GM13977 (cell line): ENCODE measurements around the gene CAMKK1.
"Not testable (repeated sequence)": the region's sequence is repeated elsewhere in the genome, so short reads cannot be mapped to it uniquely, and the experiment has no call there.

Source experiments
- DNase-seq: peaks from one replicate; pipeline ENCODE4 v3.0.0; 2012; ENCODE audit warnings: low spot score
- in situ Hi-C: fragments of 300-500 bp; cut with MboI; formaldehyde crosslinking; loops from one replicate; pipeline ENCODE4 v1.12.0; 2022; ENCODE audit warnings: low sequenced_read_pairs, low pct_unique_long_range_greater_than_20kb, mixed read lengths, inconsistent platforms; ENCODE audit not compliant: unreplicated experiment
- TF ChIP-seq, protein P1 (sequence below): IDR thresholded peaks from 2 replicates; pipeline ENCODE4 v1.5.1; 2012; ENCODE audit warnings: mild to moderate bottlenecking, control low read depth; ENCODE audit not compliant: insufficient read depth; ENCODE audit errors: extremely low read depth, missing control alignments

CAMKK1 gene

DNA sequence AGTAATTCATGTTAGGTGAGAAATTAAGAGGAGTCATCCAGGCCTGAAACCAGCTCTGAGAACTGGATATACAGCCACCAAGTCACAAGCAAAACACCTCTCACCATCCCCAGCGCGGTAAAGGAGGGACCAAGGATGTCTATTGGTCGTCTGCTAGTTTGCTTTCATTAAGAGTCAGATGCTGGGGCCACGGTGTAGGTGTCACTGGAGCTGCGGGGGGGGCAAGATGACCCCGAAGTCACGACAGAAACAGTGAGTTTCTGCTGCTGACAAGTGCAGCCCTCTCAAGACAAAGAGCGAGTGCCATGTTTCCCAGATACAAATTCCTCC lies 47.6 kb downstream of the CAMKK1 start:
- TF ChIP-seq, protein P1, sequence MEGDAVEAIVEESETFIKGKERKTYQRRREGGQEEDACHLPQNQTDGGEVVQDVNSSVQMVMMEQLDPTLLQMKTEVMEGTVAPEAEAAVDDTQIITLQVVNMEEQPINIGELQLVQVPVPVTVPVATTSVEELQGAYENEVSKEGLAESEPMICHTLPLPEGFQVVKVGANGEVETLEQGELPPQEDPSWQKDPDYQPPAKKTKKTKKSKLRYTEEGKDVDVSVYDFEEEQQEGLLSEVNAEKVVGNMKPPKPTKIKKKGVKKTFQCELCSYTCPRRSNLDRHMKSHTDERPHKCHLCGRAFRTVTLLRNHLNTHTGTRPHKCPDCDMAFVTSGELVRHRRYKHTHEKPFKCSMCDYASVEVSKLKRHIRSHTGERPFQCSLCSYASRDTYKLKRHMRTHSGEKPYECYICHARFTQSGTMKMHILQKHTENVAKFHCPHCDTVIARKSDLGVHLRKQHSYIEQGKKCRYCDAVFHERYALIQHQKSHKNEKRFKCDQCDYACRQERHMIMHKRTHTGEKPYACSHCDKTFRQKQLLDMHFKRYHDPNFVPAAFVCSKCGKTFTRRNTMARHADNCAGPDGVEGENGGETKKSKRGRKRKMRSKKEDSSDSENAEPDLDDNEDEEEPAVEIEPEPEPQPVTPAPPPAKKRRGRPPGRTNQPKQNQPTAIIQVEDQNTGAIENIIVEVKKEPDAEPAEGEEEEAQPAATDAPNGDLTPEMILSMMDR = no peak
- DNase-seq = peak; percentile 72
- in situ Hi-C loops = no loop called here

GRCh38 chr17:3844556-3844955 lies 48.3 kb downstream of the CAMKK1 start:
- DNase-seq, in situ Hi-C loops: not testable (repeated sequence)

DNA sequence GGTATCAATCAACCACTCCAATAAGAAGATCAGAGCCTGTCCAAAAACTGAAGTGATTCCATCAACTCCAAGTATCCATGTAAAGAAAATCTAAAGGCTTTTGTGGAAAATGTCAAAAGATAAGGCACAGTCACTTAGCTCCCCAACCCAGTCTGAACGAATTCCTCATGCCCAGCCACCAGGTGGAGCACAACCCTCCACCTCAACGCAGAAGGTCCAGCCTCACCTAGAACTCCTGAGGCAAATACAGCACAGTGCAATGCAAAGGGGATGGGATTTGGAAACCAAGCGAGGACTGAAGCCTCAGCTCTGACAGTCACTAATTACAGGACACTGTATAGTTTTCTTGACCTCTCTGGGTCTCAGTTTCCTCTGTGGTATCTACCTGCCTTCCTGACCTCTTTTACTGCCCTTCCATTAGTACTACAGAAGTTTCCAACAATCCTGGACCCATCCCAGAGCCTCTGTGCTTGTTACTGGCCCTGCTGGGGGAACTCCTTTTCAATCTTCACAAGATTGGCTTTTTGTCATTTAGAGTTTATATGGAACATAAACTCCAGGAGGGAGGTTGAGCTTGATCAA lies 48.8 kb downstream of the CAMKK1 start:
- TF ChIP-seq, protein P1 = peak; percentile 64
- peak; percentile 68 for DNase-seq
- in situ Hi-C loops = no loop called here

GRCh38 chr17:3838206-3838605 lies 54.6 kb downstream of the CAMKK1 start:
- TF ChIP-seq, protein P1 = no peak
- in situ Hi-C loops = no loop called here
- no peak for DNase-seq

DNA sequence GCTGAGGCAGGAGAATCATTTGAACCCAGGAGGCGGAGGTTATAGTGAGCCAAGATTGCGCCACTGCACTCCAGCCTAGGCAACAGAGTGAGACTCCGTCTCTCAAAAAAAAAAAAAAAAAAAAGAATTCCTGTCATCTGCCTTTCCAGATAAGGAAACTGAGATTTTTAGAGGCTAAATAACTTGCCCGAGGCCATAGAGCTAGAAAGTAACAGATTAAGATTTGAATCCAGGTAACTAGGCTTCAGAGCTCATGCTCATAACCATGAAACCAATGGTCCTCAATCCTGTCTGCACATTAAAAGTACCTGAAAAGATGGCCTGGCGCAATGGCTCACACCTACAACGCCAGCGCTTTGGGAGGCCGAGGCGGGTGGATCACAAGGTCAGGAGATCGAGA lies 56.3 kb downstream of the CAMKK1 start:
- TF ChIP-seq, protein P1 = no peak
- no peak for DNase-seq
- in situ Hi-C loops = no loop called here

- TF ChIP-seq, protein P1 = no peak
- DNase-seq = no peak
- in situ Hi-C loops = no loop called here
Observed at GRCh38 chr17:3835410-3836229, 57.2 kb downstream of the CAMKK1 start.

DNA sequence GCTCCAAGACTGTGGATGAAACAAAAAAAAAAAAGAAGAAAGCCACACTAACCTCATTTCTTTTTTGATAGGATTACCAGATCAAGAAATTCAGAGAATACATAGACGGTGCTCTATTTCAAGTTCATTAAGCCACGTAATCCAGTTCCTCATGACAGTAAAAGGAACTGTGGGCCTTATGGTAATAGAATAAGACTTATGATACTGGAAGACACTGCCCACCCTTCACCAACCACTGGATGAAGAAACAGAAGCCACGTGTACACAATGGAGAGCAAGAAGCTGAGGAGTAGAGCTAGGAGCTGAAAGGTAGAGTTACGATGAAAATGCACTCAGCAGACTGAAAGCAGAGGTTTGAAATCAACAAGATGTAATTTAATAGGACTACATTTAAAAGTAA lies 58.0 kb downstream of the CAMKK1 start:
- DNase-seq = no peak
- TF ChIP-seq, protein P1 = no peak
- in situ Hi-C loops = no loop called here
